ENCODE data around the gene ZSWIM6. TPM values are rescaled to one million over a fixed set of nuclear protein-coding genes. Genes with fewer than 3 reads are reported as not detected.

Gene ZSWIM6
- total and polyA plus RNA-seq, 2 experiments from 2014 or later: 9.0 to 12.7 TPM

DNA sequence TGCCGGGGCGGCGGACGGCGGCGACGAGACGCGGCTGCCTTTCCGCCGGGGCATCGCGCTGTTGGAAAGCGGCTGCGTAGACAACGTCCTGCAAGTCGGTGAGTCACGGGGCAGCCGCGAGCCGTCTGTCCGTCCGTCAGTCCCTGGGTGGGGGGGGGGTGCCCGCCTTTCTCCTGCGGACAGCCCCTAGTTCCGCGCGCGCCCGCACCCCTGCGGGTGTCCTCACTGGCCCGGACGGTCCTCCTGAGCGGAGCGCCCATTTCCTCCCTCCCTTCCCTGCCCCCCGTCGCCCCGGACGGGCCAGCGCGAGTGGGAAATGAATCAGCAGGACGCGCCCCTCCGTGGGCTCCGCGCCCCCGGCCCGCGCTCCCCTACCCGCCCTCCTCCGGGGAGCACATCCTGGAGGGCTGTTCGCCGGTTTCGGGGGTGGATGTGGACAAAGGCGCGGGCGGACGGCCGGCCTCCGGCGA is 828 bp downstream of the ZSWIM6 start:
- H3K4me2 ChIP-seq: peak overlapping the region; percentile 88

DNA sequence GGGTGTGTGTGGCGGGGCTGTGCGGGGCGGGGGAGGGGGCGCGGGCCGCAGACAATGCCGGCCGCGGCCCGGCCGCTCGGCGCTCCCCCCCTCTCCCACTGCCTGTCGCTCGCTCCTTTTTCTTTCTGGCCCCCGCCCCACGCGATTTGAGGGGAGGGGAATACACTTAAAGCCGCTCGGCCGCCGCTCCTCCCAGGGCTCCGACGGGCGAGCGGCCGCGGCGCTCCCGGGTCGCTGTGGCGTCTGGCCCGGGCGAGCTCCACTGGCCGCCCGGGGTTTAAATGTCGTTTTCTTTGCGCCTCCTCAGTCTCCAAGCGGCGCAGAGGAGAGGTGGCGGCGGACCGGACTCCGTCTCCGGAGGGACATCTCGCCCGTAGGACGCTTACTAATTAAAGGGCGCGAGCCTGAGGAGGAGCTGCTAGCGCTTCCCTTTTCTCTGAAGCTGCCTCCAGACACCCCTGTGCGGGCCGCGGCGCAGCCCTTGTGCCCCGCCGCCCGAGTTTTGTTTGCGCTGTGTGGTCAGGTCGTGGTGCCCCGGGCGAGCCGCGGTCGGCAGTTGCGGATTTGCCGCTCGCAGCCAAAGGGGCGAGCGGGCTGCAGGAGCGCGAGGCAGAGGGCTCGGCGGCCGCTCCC is 1.4 kb downstream of the ZSWIM6 start:
- Histone ChIP-seq H3K36me3 (replicated peaks; ENCODE audit: insufficient read depth, low read depth) (no peaks in the 10 kb centered on the region), H3K9me2 (replicated peaks; ENCODE audit: insufficient read depth) (no peaks in the 10 kb centered on the region), H3K27me3 (no peaks in the 10 kb centered on the region), H3K4me2 (peak overlapping the region; percentile 88), H3K27ac (peak overlapping the region; percentile 93), H3K79me2 (peaks cover 61% of the 10 kb centered on the region), H3K4me1 (ENCODE audit: insufficient read depth) (peaks cover 23% of the 10 kb centered on the region), H2AFZ (peak overlapping the region; percentile 10), H3K9me3 (ENCODE audit: low read depth) (no peaks in the 10 kb centered on the region), H4K20me1 (ENCODE audit: insufficient read depth, poor library complexity, severe bottlenecking) (peaks cover 54% of the 10 kb centered on the region), H3K4me3 (peak overlapping the region; percentile 88)
- TF ChIP-seq EZH2 (IDR thresholded peaks at IDR 0.05; ENCODE audit: borderline replicate concordance) (no peak), CTCF (IDR thresholded peaks at IDR 0.05; ENCODE audit: poor library complexity) (no peak), EZH2phosphoT487 (IDR thresholded peaks at IDR 0.05; ENCODE audit: low read depth, severe bottlenecking, unreplicated experiment) (no peak)
- DNase-seq (ENCODE audit: low spot score): peak; percentile 63
- 1% methylated on average over 56 of the region's 75 CpGs for WGBS (ENCODE audit: low lambda C conversion rate, missing lambda C conversion rate)

More for the DNA sequence above, 828 bp downstream of the ZSWIM6 start:
- Histone ChIP-seq H3K9me3 (ENCODE audit: low read depth) (no peaks in the 10 kb centered on the region), H3K4me1 (ENCODE audit: insufficient read depth) (peaks cover 24% of the 10 kb centered on the region), H3K27ac (peak overlapping the region; percentile 93), H3K27me3 (no peaks in the 10 kb centered on the region), H3K9me2 (replicated peaks; ENCODE audit: insufficient read depth) (no peaks in the 10 kb centered on the region), H4K20me1 (ENCODE audit: insufficient read depth, poor library complexity, severe bottlenecking) (peaks cover 50% of the 10 kb centered on the region), H3K4me3 (peak overlapping the region; percentile 88), H2AFZ (no peak overlapping the region), H3K79me2 (peaks cover 55% of the 10 kb centered on the region), H3K36me3 (replicated peaks; ENCODE audit: insufficient read depth, low read depth) (no peaks in the 10 kb centered on the region)
- TF ChIP-seq EZH2 (IDR thresholded peaks at IDR 0.05; ENCODE audit: borderline replicate concordance) (no peak), CTCF (IDR thresholded peaks at IDR 0.05; ENCODE audit: poor library complexity) (no peak)
- DNase-seq (ENCODE audit: low spot score): peak; percentile 79
- WGBS (ENCODE audit: low lambda C conversion rate, missing lambda C conversion rate): 0% methylated on average over 6 of the region's 61 CpGs

DNA sequence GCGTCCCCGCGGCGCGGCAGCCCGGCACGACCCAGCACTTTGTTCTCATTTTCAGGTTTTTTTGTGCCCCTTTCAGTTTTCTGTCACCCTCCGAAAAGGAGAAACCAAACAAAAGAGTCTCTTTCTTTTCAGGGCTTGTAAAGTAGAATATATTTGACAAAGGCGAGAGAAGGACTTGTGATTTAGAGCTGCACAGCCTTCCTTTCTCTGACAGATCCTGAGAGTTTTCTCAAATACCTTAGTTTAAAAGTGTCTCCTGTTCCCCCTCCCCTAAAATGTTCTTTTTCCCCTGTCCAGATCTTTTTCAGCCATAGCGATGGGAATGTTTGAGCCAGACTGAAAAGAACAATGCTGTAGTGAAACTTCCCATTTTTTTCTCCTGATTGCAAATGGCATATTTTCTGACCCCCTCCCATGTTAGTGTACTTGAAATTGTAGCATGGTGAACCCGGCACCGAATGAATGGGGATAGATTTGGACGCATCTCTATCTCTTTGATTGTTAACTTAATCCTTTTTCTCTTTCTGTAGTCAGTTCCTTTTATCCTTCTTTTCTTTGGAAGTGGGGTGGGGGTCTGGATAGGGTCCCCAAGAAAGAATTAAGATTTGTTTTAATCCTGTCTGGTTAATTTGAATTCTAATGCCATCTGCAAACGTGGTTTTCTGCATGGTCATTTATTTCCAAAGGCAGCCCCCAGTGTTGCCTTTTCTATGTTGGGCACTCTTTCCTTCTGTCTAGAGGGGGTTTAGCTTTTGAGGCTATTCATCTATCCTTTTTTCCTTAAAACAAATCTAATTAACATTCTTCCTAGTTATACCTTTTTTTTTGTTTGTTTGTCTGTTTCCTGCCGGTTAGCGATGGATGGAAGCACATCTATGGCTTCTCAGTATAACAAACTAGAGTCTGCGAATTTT is 2.2 kb downstream of the ZSWIM6 start:
- H3K4me1 ChIP-seq (ENCODE audit: insufficient read depth): peaks cover 15% of the 10 kb centered on the region
- H3K9me3 ChIP-seq (ENCODE audit: low read depth): no peaks in the 10 kb centered on the region
- H3K36me3 ChIP-seq (replicated peaks; ENCODE audit: insufficient read depth, low read depth): no peaks in the 10 kb centered on the region
- peak overlapping the region; percentile 93 for H3K27ac ChIP-seq
- peak overlapping the region; percentile 88 for H3K4me2 ChIP-seq
- no peaks in the 10 kb centered on the region for H3K27me3 ChIP-seq
- no peak overlapping the region for H2AFZ ChIP-seq
- no peak for TF ChIP-seq CTCF (IDR thresholded peaks at IDR 0.05; ENCODE audit: poor library complexity)
- TF ChIP-seq EZH2 (IDR thresholded peaks at IDR 0.05; ENCODE audit: borderline replicate concordance): no peak
- no peak for TF ChIP-seq EZH2phosphoT487 (IDR thresholded peaks at IDR 0.05; ENCODE audit: low read depth, severe bottlenecking, unreplicated experiment)
- peaks cover 62% of the 10 kb centered on the region for H4K20me1 ChIP-seq (ENCODE audit: insufficient read depth, poor library complexity, severe bottlenecking)
- peaks cover 64% of the 10 kb centered on the region for H3K79me2 ChIP-seq
- no peak for DNase-seq (ENCODE audit: low spot score)
- peak overlapping the region; percentile 88 for H3K4me3 ChIP-seq
- no peaks in the 10 kb centered on the region for H3K9me2 ChIP-seq (replicated peaks; ENCODE audit: insufficient read depth)
- WGBS (ENCODE audit: low lambda C conversion rate, missing lambda C conversion rate): 3% methylated on average over 17 of the region's 17 CpGs
